Measurements from ENCODE around the gene FAM200C.

GRCh38 chr5:160363211-160363610, 36.6 kb downstream of the FAM200C start:
- TF ChIP-seq CTCF (IDR thresholded peaks at IDR 0.05) (no peak), POLR2A (IDR thresholded peaks at IDR 0.05) (no peak)

Measured in gastroesophageal sphincter (tissue), 3 donors.